ENCODE results near the gene URGCP.
"Not testable (repeated sequence)": the region's sequence is repeated elsewhere in the genome, so short reads cannot be mapped to it uniquely, and the experiment has no call there.

URGCP gene

GRCh38 chr7:43834463-43835251 lies 71.7 kb downstream of the URGCP start:
- DNase-seq (ENCODE audit: low read depth) = no peak

- not testable (repeated sequence) for DNase-seq (ENCODE audit: low read depth)
These were observed 75.5 kb downstream of the URGCP start for GRCh38 chr7:43830917-43831316.
